GM21381 (cell line): ENCODE results near the gene SYCE3.

ENCODE experiments used
- ATAC-seq: cut with Tn5 transposase; IDR thresholded peaks from one replicate; pipeline ENCODE4 v1.9.1; 2021; ENCODE audit warnings: mild to moderate bottlenecking, moderate library complexity; ENCODE audit not compliant: unreplicated experiment

The SYCE3 gene

GRCh38 chr22:50504369-50505211 is 58.1 kb downstream of the SYCE3 start:
- no peak for ATAC-seq

- ATAC-seq, result no peak
Measured at GRCh38 chr22:50503475-50504145, 59.1 kb downstream of the SYCE3 start.

- ATAC-seq, result no peak
Measured at GRCh38 chr22:50502628-50503474, 59.9 kb downstream of the SYCE3 start.

GRCh38 chr22:50502096-50502495 is 60.6 kb downstream of the SYCE3 start:
- ATAC-seq, result no peak
